ENCODE data around the gene DUSP15.

The DUSP15 gene

DNA sequence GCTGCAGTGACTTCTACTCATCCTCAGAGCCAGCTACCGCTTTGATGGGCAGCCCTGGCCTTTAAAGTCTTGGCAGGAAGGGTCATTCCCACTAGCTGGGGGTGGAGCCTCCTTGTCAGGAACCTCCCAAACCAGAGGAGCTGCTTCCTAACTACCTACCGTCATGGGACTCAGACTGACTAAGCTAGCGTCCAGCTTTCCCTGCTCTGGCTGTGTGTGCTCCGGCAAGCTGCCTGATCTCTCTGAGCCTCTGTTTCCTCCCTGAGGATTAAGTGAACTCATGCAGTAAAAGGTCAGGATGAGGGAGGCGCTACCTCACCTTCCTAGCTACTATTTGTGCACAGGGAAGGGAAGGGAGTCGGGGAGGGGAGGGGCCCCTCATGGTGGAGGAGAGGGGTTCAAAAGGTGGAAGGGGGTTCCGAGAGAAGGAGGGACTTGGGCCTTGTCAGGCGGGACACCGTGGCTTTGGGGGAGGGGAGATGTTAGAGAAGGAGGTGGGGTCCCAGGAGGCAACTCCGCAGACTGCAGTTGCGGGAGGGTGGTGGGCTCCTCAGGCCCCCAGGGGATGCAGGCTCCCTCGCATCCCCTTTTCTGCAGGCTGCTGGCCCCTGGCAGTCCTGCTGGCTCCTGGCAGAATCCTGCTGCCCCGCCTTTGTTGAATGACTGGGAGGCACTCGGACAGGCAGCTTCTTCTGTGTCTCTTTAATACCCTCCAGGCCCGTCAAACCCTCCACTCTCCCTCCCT, 9.8 kb downstream of the DUSP15 start:
- no peaks in the 10 kb centered on the region for H3F3A ChIP-seq (ENCODE audit: control insufficient read depth, insufficient read depth)
- no peaks in the 10 kb centered on the region for H3K9me3 ChIP-seq (ENCODE audit: control insufficient read depth, insufficient read depth, low read length)
- H3K4me3 ChIP-seq (ENCODE audit: low read length) = peak overlapping the region; percentile 76
- no peak for TF ChIP-seq EZH2phosphoT487 (IDR thresholded peaks at IDR 0.05; ENCODE audit: borderline replicate concordance, low read length)
- no peak for TF ChIP-seq CTCF (IDR thresholded peaks at IDR 0.05; ENCODE audit: low read depth, low read length, poor library complexity, severe bottlenecking)
- H4K20me1 ChIP-seq (ENCODE audit: control insufficient read depth, insufficient read depth, low read depth, low read length) = no peaks in the 10 kb centered on the region
- peak overlapping the region; percentile 94 for H3K4me2 ChIP-seq (ENCODE audit: low read length)
- no peaks in the 10 kb centered on the region for H3K9me2 ChIP-seq (replicated peaks; ENCODE audit: control insufficient read depth, low read length)
- H3K4me1 ChIP-seq (ENCODE audit: control insufficient read depth, low read length) = peaks cover 7% of the 10 kb centered on the region
- H3K36me3 ChIP-seq (ENCODE audit: control insufficient read depth, low read length) = no peaks in the 10 kb centered on the region
- peaks cover 48% of the 10 kb centered on the region for H3K27me3 ChIP-seq (ENCODE audit: control insufficient read depth, low read length)
- H3K27ac ChIP-seq (ENCODE audit: low read depth, low read length) = no peak overlapping the region
- no peaks in the 10 kb centered on the region for H3K79me2 ChIP-seq (ENCODE audit: control insufficient read depth, low read length)

- no peaks in the 10 kb centered on the region for H3K36me3 ChIP-seq (ENCODE audit: control insufficient read depth, low read length)
- H3F3A ChIP-seq (ENCODE audit: control insufficient read depth, insufficient read depth) = no peaks in the 10 kb centered on the region
- peaks cover 7% of the 10 kb centered on the region for H3K4me1 ChIP-seq (ENCODE audit: control insufficient read depth, low read length)
- no peak overlapping the region for H3K4me2 ChIP-seq (ENCODE audit: low read length)
- no peaks in the 10 kb centered on the region for H3K9me3 ChIP-seq (ENCODE audit: control insufficient read depth, insufficient read depth, low read length)
- H3K27me3 ChIP-seq (ENCODE audit: control insufficient read depth, low read length) = peaks cover 48% of the 10 kb centered on the region
- no peaks in the 10 kb centered on the region for H4K20me1 ChIP-seq (ENCODE audit: control insufficient read depth, insufficient read depth, low read depth, low read length)
- H3K79me2 ChIP-seq (ENCODE audit: control insufficient read depth, low read length) = no peaks in the 10 kb centered on the region
- no peaks in the 10 kb centered on the region for H3K9me2 ChIP-seq (replicated peaks; ENCODE audit: control insufficient read depth, low read length)
- no peak overlapping the region for H3K4me3 ChIP-seq (ENCODE audit: low read length)
- no peak for TF ChIP-seq CTCF (IDR thresholded peaks at IDR 0.05; ENCODE audit: low read depth, low read length, poor library complexity, severe bottlenecking)
- no peak for TF ChIP-seq EZH2phosphoT487 (IDR thresholded peaks at IDR 0.05; ENCODE audit: borderline replicate concordance, low read length)
- no peak overlapping the region for H3K27ac ChIP-seq (ENCODE audit: low read depth, low read length)
These were observed 10.3 kb downstream of the DUSP15 start for GRCh38 chr20:31859998-31860380.

- TF ChIP-seq CTCF (IDR thresholded peaks at IDR 0.05; ENCODE audit: low read depth, low read length, poor library complexity, severe bottlenecking) (no peak), EZH2phosphoT487 (IDR thresholded peaks at IDR 0.05; ENCODE audit: borderline replicate concordance, low read length) (no peak)
- Histone ChIP-seq H3K36me3 (ENCODE audit: control insufficient read depth, low read length) (no peaks in the 10 kb centered on the region), H3F3A (ENCODE audit: control insufficient read depth, insufficient read depth) (no peaks in the 10 kb centered on the region), H3K9me3 (ENCODE audit: control insufficient read depth, insufficient read depth, low read length) (no peaks in the 10 kb centered on the region), H3K4me3 (ENCODE audit: low read length) (no peak overlapping the region), H3K4me1 (ENCODE audit: control insufficient read depth, low read length) (peaks cover 7% of the 10 kb centered on the region), H3K4me2 (ENCODE audit: low read length) (no peak overlapping the region), H3K9me2 (replicated peaks; ENCODE audit: control insufficient read depth, low read length) (no peaks in the 10 kb centered on the region), H4K20me1 (ENCODE audit: control insufficient read depth, insufficient read depth, low read depth, low read length) (no peaks in the 10 kb centered on the region), H3K27me3 (ENCODE audit: control insufficient read depth, low read length) (peaks cover 52% of the 10 kb centered on the region), H3K27ac (ENCODE audit: low read depth, low read length) (no peak overlapping the region), H3K79me2 (ENCODE audit: control insufficient read depth, low read length) (no peaks in the 10 kb centered on the region)
These were observed 10.9 kb downstream of the DUSP15 start for GRCh38 chr20:31859266-31859997.

Data from DOHH2 (cell line).